Mucosa of descending colon (tissue), 3 donors: ENCODE measurements around the gene INO80D. TPM values are rescaled to one million over a fixed set of nuclear protein-coding genes. Genes with fewer than 3 reads are reported as not detected.
"Not testable (repeated sequence)": the region's sequence is repeated elsewhere in the genome, so short reads cannot be mapped to it uniquely, and the experiment has no call there.

ENCODE experiments used
- ATAC-seq: fragments of 200-7000 bp; cut with Tn5 transposase; one replicate; pipeline ENCODE4 v1.9.1; 2020; ENCODE audit warnings: mild to moderate bottlenecking, moderate library complexity
- DNase-seq, 3 donors: peaks; one replicate each; pipeline ENCODE4 v3.0.0-alpha.2; 2020
- H3K36me3 ChIP-seq: fragments of 200-600 bp; one replicate; pipeline ENCODE4 v1.8.0; 2021; ENCODE audit warnings: low read depth, mild to moderate bottlenecking
- H3K4me1 ChIP-seq: fragments of 200-600 bp; one replicate; pipeline ENCODE4 v1.8.0; 2021; ENCODE audit warnings: low read depth, mild to moderate bottlenecking
- H3K4me3 ChIP-seq: fragments of 200-600 bp; one replicate; pipeline ENCODE4 v1.8.0; 2021; ENCODE audit warnings: mild to moderate bottlenecking
- H3K9me3 ChIP-seq: fragments of 200-600 bp; one replicate; pipeline ENCODE4 v1.8.0; 2021; ENCODE audit warnings: mild to moderate bottlenecking
- CTCF ChIP-seq: fragments of 200-600 bp; IDR thresholded peaks from one replicate; pipeline ENCODE4 v1.8.0; 2022; ENCODE audit warnings: antibody characterized with exemption, mild to moderate bottlenecking
- intact Hi-C, 2 donors: fragments of 100-400 bp; cut with DNase I in 1 of 2; cut with micrococcal nuclease in 1 of 2; formaldehyde crosslinking; loops; one replicate each; pipeline versions ENCODE4 v1.11.0 to v1.11.1; 2022; cut with DNase I, micrococcal nuclease
- total RNA-seq, 3 donors: library from RNA; stranded (reverse); fragmentation: NEBNext Ultra II Directional in 2 of 3; extraction: Animal tissue kit (Norgen Biotek cat#: 25700) in 2 of 3; gene quantifications; one replicate each; pipeline versions ENCODE4 v1.2.1 to v1.2.4, GENCODE V29; 2021 to 2023
- donor health status: DM: no; HTN: no; CAD: no; lungs with moderate emphysema.
- donor health status: DM: no; HTN: no; CAD: no.
- donor health status: DM: no; HTN: yes; CAD: no.

Gene INO80D
- total RNA-seq, 3 donors from 2014 or later, result 27.3 to 36.2 (median 30.8) TPM

DNA sequence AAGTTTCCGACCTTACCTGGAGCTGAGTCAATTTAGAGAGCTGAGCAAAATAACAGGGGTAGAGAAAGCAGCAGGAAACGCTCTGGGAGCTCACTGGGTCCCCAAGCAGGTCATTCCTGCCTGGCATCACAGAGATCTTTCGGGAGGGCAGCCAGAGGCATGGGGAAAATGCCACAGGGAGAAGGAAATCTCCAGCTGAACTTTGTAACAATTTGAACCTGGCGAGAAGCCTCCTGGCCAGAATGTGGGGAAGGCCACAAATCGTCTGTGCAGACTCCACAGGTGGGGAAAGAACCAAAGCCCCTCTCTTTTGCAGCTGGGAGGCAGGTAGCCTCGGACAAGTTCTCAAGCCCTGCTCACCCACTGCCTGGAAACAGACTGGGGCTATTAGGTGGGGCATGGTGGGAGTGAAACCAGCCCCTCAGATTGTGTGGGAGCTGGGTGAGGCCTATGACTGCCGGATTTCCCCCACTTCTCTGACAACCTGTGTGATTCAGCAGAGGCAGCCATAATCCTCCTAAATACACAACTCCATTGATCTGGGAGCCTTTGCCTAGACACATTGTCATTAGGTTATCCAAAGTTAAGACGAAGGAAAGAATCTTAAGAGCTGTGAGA is 53.9 kb downstream of the INO80D start:
- Histone ChIP-seq H3K36me3 (no peaks in the 10 kb centered on the region), H3K4me3 (no peak overlapping the region), H3K4me1 (no peaks in the 10 kb centered on the region), H3K9me3 (no peaks in the 10 kb centered on the region)
- no peak for ATAC-seq
- intact Hi-C loops, result no loop called here
- no peak for TF ChIP-seq CTCF
- no peak for DNase-seq

GRCh38 chr2:206031162-206031784 is 54.7 kb downstream of the INO80D start:
- no peaks in the 10 kb centered on the region for H3K9me3 ChIP-seq
- H3K36me3 ChIP-seq, result no peaks in the 10 kb centered on the region
- DNase-seq (no peak), ATAC-seq (no peak)
- H3K4me1 ChIP-seq, result no peaks in the 10 kb centered on the region
- TF ChIP-seq CTCF, result no peak
- H3K4me3 ChIP-seq, result no peak overlapping the region
- intact Hi-C loops, result no loop called here

- intact Hi-C loops, result no loop called here
- Histone ChIP-seq H3K36me3 (no peaks in the 10 kb centered on the region), H3K4me1 (no peaks in the 10 kb centered on the region), H3K4me3 (no peak overlapping the region), H3K9me3 (no peaks in the 10 kb centered on the region)
- TF ChIP-seq CTCF, result no peak
- ATAC-seq (no peak), DNase-seq (no peak)
These were observed 57.9 kb downstream of the INO80D start for GRCh38 chr2:206028101-206028500.

GRCh38 chr2:206023183-206023582 is 62.8 kb downstream of the INO80D start:
- H3K9me3 ChIP-seq, result no peaks in the 10 kb centered on the region
- ATAC-seq (no peak), DNase-seq (no peak)
- intact Hi-C loops, result no loop called here
- no peak for TF ChIP-seq CTCF
- H3K4me1 ChIP-seq, result no peaks in the 10 kb centered on the region
- no peak overlapping the region for H3K4me3 ChIP-seq
- H3K36me3 ChIP-seq, result no peaks in the 10 kb centered on the region

DNA sequence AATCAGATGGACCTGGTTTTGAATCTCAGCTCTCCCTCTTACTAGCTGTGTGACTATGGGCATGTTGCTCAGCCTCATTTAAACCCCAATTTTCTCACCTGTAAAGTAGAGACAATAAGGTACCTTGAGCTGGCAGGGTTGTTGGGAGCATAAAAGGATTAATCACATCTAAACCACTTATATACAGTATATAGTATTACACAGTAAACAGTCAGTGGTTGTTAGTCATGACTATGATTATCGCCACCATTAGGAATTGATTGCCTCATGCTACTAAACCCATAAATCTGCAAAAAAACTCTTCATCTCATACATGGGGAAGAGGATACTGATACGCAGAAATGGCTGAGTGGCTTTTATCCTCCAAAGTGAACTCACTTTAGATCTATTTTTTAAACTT is 65.8 kb downstream of the INO80D start:
- Histone ChIP-seq H3K36me3 (no peaks in the 10 kb centered on the region), H3K4me1 (no peaks in the 10 kb centered on the region), H3K9me3 (peaks cover 4% of the 10 kb centered on the region), H3K4me3 (no peak overlapping the region)
- no peak for TF ChIP-seq CTCF
- no peak for DNase-seq
- ATAC-seq, result no peak
- intact Hi-C loops, result no loop called here

DNA sequence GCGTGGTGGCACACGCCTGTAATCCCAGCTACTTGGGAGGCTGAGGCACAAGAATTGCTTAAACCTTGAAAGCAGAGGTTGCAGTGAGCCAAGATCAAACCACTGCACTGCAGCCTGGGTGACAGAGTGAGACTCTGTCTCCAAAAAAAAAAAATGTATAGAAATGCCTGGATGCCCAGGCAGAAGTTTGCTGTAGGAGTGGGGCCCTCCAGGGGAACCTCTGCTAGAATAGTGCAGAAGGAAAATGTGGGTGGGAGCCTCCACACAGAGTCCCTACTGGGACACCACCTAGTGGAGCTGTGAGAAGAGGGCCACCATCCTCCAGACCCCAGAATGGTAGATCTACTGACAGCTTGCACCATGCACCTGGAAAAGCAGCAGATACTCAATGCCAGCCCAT is 70.2 kb downstream of the INO80D start:
- H3K4me1 ChIP-seq, H3K36me3 ChIP-seq, H3K4me3 ChIP-seq, ATAC-seq, H3K9me3 ChIP-seq, DNase-seq, intact Hi-C loops: not testable (repeated sequence)
